Glutamatergic neuron (in vitro differentiated cells): ENCODE results near the gene CABP4. TPM values are rescaled to one million over a fixed set of nuclear protein-coding genes. Genes with fewer than 3 reads are reported as not detected.

Source experiments
- DNase-seq: peaks from one replicate; pipeline ENCODE4 v3.0.0; 2022
- H3K27ac Mint-ChIP-seq: one replicate; pipeline ENCODE4 v1.8.0; 2020; ENCODE audit warnings: mild to moderate bottlenecking, mixed read lengths, inconsistent platforms; ENCODE audit not compliant: unreplicated experiment
- H3K27me3 Mint-ChIP-seq: one replicate; pipeline ENCODE4 v1.8.0; 2020; ENCODE audit warnings: mild to moderate bottlenecking, moderate library complexity, mixed read lengths, inconsistent platforms; ENCODE audit not compliant: unreplicated experiment
- H3K36me3 Mint-ChIP-seq: one replicate; pipeline ENCODE4 v1.8.0; 2020; ENCODE audit warnings: mild to moderate bottlenecking, mixed read lengths, inconsistent platforms; ENCODE audit not compliant: unreplicated experiment
- H3K4me1 Mint-ChIP-seq: one replicate; pipeline ENCODE4 v1.8.0; 2020; ENCODE audit warnings: mild to moderate bottlenecking, low read depth, mixed read lengths, inconsistent platforms; ENCODE audit not compliant: unreplicated experiment
- H3K4me3 Mint-ChIP-seq: one replicate; pipeline ENCODE4 v1.8.0; 2020; ENCODE audit warnings: mild to moderate bottlenecking, mixed read lengths, inconsistent platforms; ENCODE audit not compliant: unreplicated experiment
- H3K9me3 Mint-ChIP-seq: one replicate; pipeline ENCODE4 v1.8.0; 2020; ENCODE audit warnings: mild to moderate bottlenecking, moderate library complexity, mixed read lengths, inconsistent platforms; ENCODE audit not compliant: unreplicated experiment
- total RNA-seq: library from RNA; stranded (reverse); fragmentation: NEBNext Ultra II Directional; extraction: Animal tissue kit (Norgen Biotek cat#: 25700); gene quantifications from one replicate; pipeline ENCODE4 v1.2.1, GENCODE V29; 2021; ENCODE audit not compliant: unreplicated experiment
- TF ChIP-seq, protein P1 (sequence below): fragments of 200-600 bp; sonication (generic); IDR thresholded peaks from one replicate; pipeline ENCODE4 v1.5.0; 2021; ENCODE audit not compliant: partially characterized antibody, unreplicated experiment

The CABP4 gene
- total RNA-seq, 1 donor from 2014 or later = not detected

DNA sequence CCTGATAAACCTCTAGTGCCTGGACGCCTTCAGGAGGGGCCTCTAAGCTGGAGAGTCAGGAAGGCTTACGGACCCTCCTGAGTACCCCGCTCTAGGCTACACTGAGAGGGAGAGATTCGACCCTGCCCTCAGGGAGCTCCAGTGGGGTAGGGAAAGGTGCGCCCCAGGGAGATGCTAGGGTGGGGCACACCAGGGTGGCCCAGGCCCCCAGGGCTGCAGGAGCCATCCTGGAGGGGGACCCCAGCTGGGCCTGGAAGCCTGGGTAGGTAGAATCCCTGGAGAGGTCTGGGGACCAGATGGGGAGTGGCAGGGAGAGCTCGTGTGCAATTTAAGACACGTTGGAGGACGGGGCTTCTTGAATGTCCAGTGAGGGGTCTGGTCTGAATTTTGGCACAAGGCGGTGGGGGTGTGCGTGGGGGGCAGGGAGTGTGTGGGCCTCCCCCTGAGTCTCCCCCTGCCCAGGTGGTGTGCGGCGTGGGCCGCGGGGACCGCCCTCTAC lies 35.0 kb upstream of the CABP4 start:
- H3K27me3 Mint-ChIP-seq = peaks cover 16% of the 10 kb centered on the region
- no peaks in the 10 kb centered on the region for H3K36me3 Mint-ChIP-seq
- TF ChIP-seq, protein P1, sequence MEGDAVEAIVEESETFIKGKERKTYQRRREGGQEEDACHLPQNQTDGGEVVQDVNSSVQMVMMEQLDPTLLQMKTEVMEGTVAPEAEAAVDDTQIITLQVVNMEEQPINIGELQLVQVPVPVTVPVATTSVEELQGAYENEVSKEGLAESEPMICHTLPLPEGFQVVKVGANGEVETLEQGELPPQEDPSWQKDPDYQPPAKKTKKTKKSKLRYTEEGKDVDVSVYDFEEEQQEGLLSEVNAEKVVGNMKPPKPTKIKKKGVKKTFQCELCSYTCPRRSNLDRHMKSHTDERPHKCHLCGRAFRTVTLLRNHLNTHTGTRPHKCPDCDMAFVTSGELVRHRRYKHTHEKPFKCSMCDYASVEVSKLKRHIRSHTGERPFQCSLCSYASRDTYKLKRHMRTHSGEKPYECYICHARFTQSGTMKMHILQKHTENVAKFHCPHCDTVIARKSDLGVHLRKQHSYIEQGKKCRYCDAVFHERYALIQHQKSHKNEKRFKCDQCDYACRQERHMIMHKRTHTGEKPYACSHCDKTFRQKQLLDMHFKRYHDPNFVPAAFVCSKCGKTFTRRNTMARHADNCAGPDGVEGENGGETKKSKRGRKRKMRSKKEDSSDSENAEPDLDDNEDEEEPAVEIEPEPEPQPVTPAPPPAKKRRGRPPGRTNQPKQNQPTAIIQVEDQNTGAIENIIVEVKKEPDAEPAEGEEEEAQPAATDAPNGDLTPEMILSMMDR = no peak
- H3K4me1 Mint-ChIP-seq = no peaks in the 10 kb centered on the region
- peaks cover 2% of the 10 kb centered on the region for H3K9me3 Mint-ChIP-seq
- H3K27ac Mint-ChIP-seq = no peak overlapping the region
- H3K4me3 Mint-ChIP-seq = peak overlapping the region; percentile 73
- DNase-seq = no peak

DNA sequence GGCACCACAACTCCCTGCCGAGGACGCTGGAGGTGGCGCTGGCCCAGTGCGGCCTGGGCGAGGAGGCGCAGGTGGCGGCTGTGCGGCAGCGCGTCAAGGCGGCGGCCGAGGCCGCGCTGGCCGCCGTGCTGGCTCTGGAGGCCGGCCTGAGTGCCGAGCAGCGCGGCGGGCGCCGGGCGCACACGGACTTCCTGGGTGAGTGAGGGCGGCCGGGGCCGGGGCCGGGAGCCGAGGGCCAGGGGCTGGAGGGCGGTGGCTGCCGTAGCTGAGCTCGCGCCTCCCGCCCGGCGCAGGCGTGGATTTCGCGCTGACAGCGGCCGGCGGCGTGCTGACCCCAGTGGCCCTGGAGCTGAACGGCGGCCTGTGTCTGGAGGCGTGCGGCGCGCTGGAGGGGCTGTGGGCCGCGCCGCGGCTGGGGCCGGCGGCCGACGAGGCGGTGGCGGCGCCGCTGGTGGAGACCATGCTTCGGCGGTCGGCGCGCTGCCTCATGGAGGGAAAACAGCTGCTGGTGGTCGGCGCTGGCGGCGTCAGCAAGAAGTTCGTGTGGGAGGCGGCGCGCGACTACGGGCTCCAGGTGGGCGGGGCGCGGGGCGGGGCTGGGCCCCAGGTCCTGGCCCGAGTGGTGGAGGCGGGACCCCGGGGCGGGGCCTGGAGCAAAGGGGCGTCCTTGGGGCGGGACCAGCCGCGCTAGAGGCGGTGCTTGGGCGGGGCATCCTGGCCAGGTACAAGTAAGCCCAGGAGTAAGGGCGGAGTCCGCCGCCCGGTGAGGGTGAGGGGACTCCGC lies 34.3 kb upstream of the CABP4 start:
- Mint-ChIP-seq H3K27me3 (peaks cover 16% of the 10 kb centered on the region), H3K4me3 (peak overlapping the region; percentile 70)

DNA sequence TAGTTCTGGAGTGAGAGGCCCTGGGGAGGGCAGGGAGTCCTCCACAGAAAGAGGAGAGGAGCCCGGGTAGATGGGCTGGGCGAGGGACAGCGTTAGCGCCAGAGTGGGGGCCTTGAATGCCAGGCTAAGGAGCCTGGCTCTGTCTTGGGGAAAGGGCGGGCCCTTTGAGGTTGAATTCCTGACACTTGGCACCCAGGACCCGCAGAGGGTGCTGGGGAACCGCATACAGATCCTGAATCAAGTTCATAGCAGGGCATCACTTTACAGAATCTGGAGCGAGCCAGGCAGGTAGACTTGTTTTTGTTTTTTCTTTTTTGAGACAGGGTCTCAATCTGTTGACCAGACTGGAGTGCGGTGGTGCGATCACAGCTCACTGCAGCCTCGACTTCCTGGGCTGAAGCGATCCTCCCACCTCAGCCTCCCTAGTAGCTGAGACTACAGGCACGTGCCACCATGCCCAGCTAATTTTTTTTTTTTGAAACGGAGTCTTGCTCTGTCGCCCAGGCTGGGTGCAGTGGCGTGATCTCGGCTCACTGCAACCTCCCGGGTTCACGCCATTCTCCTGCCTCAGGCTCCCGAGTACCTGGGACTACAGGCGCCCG lies 33.6 kb upstream of the CABP4 start:
- Mint-ChIP-seq H3K27me3 (peaks cover 9% of the 10 kb centered on the region), H3K9me3 (peaks cover 5% of the 10 kb centered on the region), H3K4me1 (no peaks in the 10 kb centered on the region), H3K27ac (no peak overlapping the region), H3K4me3 (peak overlapping the region; percentile 70), H3K36me3 (no peaks in the 10 kb centered on the region)
- no peak for DNase-seq
- TF ChIP-seq, protein P1 = no peak

More for the DNA sequence above, 34.3 kb upstream of the CABP4 start:
- TF ChIP-seq, protein P1 = no peak
- Mint-ChIP-seq H3K9me3 (peaks cover 4% of the 10 kb centered on the region), H3K36me3 (no peaks in the 10 kb centered on the region), H3K27ac (no peak overlapping the region), H3K4me1 (no peaks in the 10 kb centered on the region)
- DNase-seq = peak; percentile 99

DNA sequence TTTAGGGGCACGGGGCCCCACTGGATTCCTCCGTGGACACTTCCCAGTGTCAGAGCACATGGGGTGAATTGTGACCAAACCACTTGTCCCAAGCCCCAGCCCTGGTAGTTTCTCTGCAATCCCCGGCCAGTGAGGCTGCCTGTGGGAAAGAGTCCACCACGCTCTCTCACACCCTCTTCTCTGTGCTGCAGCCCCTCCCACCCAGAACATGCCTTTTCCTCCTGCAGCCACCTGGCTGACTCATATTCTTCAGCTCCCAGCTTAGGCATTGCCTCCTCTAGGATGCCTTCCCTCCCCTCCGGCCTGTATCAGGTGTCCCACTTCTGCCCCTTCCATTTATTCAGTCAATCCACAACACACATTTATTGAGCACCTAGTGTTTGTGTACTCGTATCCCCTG lies 32.3 kb upstream of the CABP4 start:
- Mint-ChIP-seq H3K27ac (no peak overlapping the region), H3K36me3 (no peaks in the 10 kb centered on the region), H3K4me1 (no peaks in the 10 kb centered on the region), H3K27me3 (peaks cover 5% of the 10 kb centered on the region), H3K4me3 (no peak overlapping the region), H3K9me3 (peaks cover 5% of the 10 kb centered on the region)
- peak; percentile 12 for DNase-seq
- TF ChIP-seq, protein P1 = no peak

DNA sequence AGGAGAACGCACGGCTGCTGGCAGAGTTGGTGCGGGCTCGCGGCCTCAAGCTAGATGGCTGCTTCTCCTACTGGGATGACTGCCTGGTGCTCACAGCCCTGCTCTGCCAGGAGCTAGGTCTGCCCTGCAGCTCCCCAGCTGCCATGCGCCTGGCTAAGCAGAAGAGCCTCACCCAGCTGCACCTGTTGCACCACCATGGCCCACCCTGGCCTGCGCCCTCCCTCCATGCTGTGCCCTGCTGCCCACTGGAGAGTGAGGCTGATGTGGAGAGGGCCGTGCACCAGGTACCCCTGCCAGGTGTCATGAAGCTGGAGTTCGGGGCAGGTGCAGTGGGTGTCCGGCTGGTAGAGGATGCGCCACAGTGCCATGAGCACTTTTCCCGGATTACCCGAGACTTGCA lies 31.7 kb upstream of the CABP4 start:
- Mint-ChIP-seq H3K27ac (no peak overlapping the region), H3K9me3 (peaks cover 5% of the 10 kb centered on the region), H3K4me3 (no peak overlapping the region), H3K4me1 (no peaks in the 10 kb centered on the region), H3K36me3 (no peaks in the 10 kb centered on the region), H3K27me3 (peaks cover 1% of the 10 kb centered on the region)
- TF ChIP-seq, protein P1 = no peak
- no peak for DNase-seq
